HG02884 (cell line): ENCODE results near the gene NSDHL.
"Not testable (repeated sequence)": the region's sequence is repeated elsewhere in the genome, so short reads cannot be mapped to it uniquely, and the experiment has no call there.

Source experiments
- ATAC-seq: cut with Tn5 transposase; IDR thresholded peaks from one replicate; pipeline ENCODE4 v1.9.1; 2021; ENCODE audit warnings: mild to moderate bottlenecking, moderate library complexity; ENCODE audit not compliant: unreplicated experiment

NSDHL gene

DNA sequence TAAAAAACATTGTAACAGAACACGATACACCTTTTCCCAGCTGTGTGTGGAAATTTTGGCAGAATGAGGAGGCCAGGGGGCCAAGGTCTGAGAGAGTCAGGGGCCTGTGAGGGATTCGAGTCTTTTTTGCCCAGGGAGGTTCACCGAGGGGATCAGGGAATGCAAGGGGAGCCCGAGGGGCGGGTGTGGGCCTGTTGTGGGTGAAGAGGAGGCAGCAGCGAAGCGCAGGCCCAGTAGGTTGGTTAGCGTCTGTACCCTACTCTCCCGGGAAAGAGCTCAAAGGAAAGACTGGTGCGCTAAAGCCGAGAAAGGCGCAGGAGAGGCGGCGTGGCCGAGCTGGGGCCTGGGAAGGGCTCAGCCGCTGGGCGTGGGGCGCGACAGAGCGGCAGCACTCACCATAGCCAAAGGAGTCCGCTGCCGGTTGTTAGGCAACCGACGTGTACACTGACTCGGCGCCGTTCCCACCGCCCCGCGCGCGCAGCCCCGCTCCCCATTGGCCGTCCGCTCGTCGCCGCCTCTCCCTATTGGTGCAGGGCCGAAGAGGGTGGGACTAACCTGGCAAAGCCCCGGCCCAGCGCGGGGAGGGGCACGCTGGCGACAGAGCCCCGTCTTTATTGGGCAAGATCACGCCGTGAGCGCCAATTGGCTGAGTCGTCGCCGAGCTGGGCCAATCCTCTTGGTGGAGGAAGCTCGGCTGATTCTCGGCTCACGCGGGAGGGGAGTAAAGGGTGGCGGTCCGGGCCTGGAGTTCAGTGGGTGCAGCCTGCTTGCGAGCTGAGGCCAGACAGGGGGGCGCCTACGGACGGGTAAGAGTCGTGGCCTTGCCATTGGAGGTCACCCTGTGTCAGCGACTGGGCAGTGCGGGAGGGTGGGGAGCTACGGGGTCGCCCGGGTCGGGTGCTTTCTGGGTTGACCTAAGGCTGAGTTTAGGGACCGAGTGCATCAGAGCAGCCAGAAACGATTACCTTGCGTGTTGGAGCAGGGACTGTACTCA lies at the start of gene NSDHL, which contains the start of gene CETN2:
TSS of gene NSDHL (plus strand) at position 752 of the 994 bp plus-strand sequence. CDS start 15,262 bp downstream, outside the sequence.
TSS of gene CETN2 (minus strand) at position 446 of the 994 bp plus-strand sequence. CDS start at position 399, 47 bp downstream.
- ATAC-seq, result peak; percentile 99

DNA sequence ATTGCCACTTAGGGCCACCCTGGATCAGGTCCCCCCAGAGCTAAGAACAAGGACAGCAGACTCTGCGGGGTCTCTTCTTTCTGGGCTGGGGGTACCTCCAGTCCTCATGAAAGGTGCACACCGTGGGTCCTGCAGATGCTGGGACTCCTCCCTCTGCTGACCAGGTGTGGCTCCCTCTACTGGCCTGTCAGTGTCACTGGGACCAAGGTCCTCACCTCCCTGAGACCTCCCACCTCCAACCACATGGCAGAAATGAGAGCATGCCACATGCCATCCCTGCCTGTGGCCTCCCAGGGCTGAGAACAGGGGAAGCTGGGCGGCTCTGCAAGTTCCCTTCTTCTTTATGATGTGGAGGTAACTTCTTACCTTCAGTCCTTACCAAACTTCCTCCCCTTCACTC lies 43.8 kb upstream of the NSDHL start:
- peak; percentile 76 for ATAC-seq

DNA sequence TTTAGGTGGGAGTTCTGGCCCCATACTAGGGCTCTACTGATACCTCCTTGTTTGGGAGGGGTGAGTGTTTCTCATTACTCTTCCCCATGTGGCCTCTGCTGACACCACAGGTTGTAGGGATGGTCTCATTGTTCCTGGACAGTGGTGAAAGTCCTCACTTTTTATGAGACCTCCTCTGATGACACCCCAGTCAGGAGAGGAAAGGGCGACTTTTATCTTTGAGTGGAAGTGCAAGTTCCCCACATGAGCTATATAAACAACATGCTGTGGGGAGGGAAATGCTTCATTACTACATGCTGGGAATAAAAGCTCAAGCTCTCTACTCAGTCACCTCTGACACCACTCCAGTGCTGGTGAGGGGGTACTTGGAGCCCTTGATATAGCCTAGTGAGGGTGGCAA lies 31.9 kb upstream of the NSDHL start:
- no peak for ATAC-seq

DNA sequence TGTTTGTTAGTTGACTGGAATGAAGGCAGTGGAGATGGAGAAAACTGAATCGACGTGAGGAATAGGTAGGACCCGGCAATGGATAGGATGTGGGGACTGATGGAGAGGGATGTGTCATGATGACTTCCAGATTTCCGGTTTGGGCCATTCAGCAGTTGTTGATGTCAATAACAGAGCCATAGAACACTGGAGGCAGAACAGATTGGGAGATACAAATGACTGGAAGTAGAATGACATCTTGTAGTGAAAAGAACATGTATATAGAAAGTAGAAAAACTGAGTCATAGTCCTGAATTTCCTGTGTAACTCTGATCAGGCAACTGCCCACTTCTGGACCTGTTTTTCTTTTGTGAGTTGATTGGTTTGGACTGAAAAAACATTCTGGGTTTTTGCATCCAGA lies 24.8 kb upstream of the NSDHL start:
- no peak for ATAC-seq

GRCh38 chrX:152810403-152810802 lies 20.5 kb upstream of the NSDHL start:
- no peak for ATAC-seq

DNA sequence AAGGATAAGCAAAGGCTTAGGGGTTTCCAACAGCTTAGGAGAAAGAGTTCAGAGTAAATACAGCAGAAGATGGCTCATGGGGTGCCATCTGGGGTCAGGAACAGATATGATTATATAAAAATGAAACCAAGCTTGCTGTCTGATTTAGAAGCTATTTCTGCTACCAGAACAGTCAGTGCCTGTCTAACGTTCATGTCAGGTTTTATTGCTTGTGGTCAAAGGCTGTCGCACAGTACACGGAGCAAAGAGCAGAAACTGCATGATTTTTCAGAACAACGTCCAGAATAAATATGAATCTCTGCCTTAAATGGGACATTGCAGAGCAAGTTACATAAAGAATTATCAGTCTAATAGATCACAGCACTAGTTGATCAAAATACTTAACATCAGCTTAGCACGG lies 17.7 kb upstream of the NSDHL start:
- ATAC-seq, result no peak

DNA sequence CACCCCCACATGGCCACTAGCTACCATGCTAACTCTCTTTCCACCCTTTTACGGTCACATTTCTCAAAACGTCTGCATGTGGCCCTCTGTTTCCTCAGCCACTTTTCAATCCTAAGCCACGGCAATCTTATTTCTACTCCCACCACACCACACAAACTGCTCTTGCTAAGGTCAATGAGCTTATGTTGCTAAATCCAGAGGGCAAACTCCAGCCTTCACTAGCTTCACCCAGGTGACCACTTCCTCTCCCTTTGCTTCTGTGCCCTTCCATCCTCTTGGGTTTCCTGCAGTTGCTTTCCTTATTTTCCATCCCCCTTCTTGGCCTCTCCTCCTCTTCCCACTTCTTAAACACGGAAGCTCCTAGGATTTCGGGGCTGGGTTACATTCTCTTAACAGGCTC lies 16.8 kb upstream of the NSDHL start:
- no peak for ATAC-seq

GRCh38 chrX:152817078-152817764 lies 13.6 kb upstream of the NSDHL start:
- ATAC-seq, result no peak

DNA sequence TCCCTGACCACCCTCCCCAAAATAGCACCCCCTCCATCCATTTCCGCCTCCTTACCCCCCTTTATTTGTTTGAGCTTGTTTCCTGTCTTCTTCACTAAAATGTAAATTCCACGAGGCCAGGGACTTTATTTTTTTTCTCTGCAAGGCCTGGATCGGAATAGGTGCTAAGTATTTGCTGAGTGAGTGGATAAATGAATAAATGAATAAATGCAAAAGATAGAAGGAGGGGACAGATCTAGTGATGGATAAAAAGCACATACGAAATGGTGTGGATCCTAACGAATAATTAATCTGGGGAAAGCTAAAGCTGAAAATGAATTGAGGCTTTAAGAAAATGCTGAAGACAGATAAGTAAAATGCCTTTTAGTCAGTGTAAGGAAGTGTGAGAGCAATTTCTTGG lies 12.5 kb upstream of the NSDHL start:
- ATAC-seq, result no peak

DNA sequence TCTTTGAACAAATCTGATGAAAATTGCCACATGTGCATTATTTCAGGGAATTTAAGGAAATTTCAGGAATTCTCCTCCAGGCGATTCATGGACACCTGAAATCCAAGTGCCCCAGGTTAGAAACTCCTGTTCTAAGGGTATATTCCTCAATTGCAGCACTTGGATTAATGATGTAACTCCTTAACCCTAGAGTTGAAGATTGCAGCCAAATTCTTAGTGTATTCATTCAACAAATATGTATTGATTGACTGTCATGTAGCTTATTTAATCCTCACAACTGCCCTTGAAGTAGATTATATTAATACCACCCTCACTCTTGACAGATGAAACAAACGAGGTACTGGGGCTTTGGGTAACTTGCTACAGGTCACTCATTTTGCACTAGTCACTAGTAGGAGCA lies 11.6 kb upstream of the NSDHL start:
- no peak for ATAC-seq

- ATAC-seq, result no peak
These were observed 11.1 kb upstream of the NSDHL start for GRCh38 chrX:152819732-152820131.

GRCh38 chrX:152821145-152821765 lies 9.6 kb upstream of the NSDHL start:
- ATAC-seq, result no peak

GRCh38 chrX:152822383-152823086 lies 8.3 kb upstream of the NSDHL start:
- no peak for ATAC-seq

DNA sequence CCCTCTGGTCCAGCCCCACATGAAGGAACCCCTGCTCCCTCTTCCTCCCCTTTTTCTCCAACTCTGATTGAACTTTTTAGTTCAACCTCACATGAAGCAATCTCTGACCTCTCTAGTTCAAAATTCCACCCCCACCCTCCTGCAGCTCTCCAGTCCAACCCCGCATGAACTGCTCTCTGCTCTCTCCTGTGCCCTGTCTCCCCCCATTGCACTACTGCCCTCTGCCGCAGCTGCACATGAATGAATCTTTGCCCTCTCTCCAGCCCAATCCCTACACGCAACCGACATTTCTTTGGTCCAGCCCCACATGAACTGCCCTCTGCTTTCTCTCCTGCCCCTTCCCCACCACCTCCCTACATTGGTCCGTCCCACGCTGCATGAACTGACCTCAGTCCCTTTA lies 7.2 kb upstream of the NSDHL start:
- ATAC-seq, result no peak

GRCh38 chrX:152824841-152825374 lies 6.0 kb upstream of the NSDHL start:
- ATAC-seq, result no peak

- no peak for ATAC-seq
These were observed 528 bp downstream of the NSDHL start for GRCh38 chrX:152831391-152831790.

DNA sequence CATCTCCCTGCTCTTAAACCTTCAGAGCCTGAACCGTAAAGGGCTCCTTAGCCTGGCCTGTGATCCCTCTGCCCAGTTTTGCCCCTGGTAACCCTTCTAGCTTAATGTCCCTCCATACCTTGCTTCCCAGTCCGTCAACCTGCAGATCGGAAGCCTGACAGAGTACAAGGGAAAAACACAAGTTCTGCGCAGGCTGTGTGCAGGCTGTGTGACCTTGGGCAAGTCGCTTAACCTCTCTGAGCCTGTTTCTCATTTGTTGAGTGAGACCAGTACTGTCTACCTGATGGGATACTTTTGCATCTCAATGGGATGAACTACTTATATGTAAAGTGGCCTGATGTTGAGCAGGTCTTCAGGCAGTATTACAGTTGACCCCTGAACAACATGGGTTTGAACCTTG lies 1.7 kb downstream of the NSDHL start:
- no peak for ATAC-seq

GRCh38 chrX:152833378-152833777 lies 2.5 kb downstream of the NSDHL start:
- no peak for ATAC-seq

- not testable (repeated sequence) for ATAC-seq
These were observed 4.6 kb downstream of the NSDHL start for GRCh38 chrX:152835470-152835869.

GRCh38 chrX:152842772-152843338 lies 12.0 kb downstream of the NSDHL start:
- no peak for ATAC-seq
